Stimulated activated CD8-positive, alpha-beta memory T cell treated with anti-CD3 and anti-CD28 coated beads, Interleukin-7, amount 100 ng/mL, for 48 hours (primary cell): ENCODE measurements around the gene HSPB7.
A peak's percentile ranks its signal among the peaks of the same experiment; 100 is the strongest.
"Not testable (repeated sequence)": the region's sequence is repeated elsewhere in the genome, so short reads cannot be mapped to it uniquely, and the experiment has no call there.

ENCODE experiments used
- DNase-seq, 2 donors: peaks; one replicate each; pipeline ENCODE4 v3.0.0-alpha.2; 2020; ENCODE audit warnings: low read depth in 1 of 2; ENCODE audit errors: extremely low read depth in 1 of 2

Gene HSPB7

DNA sequence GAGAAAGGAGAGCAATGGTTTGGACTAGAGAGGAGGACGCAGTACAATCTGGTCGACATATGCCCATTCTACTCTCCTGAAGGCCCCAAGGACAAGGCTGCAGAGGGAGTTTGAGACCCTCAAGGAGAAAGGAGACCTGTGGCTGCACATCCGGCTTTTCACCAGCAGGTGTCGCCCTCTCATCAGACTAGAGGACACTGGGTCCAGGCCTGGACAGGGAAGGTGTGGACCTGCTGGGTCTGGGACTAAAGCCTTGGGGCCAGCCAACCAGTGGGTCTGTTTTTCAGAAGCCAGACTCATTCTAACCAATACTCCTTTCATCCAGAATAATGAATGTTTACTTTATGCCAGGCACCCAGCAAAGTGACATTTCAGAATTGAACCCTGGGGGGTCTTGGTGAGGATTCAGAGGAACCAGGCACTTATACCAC, 8.8 kb downstream of the HSPB7 start:
- peak; percentile 33 to 53 for DNase-seq

DNA sequence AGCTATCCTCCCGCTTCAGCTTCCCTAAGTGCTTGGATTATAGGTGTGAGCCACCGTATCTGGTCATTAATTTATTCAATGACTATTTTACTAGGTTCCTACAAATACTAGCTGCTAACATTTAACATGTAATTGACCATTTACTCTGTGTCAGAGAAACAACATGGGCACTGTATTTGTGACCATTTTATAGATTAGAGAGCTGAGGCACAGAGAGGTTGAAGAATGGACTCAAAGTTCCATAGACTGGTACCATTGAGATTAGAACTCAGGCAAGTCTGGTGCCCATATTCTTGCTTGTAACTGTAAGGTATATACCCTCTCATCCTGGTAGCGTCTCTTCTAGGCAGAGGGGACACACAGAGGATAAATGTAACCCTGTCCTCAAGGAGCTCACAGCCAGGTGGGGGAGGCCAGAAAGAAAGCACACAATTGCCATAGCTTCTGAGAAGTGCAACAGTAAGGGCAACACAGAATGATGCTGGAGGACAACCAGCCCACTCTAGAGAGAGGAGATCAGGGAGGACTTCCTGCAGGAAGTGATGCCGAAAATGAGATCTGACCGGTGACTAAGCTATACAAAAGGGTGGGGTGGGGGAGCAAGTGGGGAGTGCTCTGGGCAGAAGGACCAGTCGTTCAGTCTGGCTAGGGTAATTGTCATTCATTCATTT, 10.0 kb downstream of the HSPB7 start:
- no peak for DNase-seq

- no peak for DNase-seq
Measured at GRCh38 chr1:16006552-16007485, 11.0 kb downstream of the HSPB7 start.

- no peak for DNase-seq
Measured at GRCh38 chr1:16006010-16006409, 11.8 kb downstream of the HSPB7 start.

- no peak for DNase-seq
Measured at GRCh38 chr1:16005597-16005996, 12.2 kb downstream of the HSPB7 start.

DNA sequence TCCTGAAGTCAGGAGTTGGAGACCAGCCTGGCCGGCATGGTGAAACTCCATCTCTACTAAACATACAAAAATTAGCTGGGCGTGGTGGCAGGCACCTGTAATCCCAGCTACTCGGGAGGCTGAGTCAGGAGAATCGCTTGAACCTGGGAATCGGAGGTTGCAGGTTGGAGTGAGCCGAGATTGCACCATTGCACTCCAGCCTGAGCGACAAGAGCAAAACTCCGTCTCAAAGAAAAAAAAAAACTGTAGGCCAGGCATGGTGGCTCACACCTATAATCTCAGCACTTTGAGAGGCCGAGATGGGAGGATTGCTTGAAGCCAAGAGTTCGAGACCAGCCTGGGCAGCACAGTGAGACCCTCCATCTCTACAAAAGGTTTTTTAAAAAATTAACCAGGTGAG, 16.6 kb downstream of the HSPB7 start:
- DNase-seq = not testable (repeated sequence)

DNA sequence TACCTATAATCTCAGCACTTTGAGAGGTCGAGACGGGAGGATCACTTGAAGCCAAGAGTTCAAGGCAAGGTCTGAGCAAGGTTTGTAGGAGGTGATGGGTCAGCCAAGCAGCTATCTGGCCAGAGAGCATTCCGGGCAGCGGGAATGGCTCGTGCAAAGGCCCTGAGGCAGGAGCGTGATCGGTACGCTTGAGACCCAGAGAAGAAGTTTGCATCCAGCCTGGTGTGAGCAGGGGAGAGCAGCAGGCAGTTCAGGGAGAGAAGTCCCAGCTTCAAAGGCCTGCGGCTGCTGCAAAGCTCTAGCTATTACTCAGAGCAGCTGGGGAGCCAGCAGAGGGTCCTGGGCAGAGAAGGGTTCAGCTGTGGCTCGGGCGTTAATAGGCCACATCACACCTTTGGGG, 18.9 kb downstream of the HSPB7 start:
- DNase-seq = no peak

DNA sequence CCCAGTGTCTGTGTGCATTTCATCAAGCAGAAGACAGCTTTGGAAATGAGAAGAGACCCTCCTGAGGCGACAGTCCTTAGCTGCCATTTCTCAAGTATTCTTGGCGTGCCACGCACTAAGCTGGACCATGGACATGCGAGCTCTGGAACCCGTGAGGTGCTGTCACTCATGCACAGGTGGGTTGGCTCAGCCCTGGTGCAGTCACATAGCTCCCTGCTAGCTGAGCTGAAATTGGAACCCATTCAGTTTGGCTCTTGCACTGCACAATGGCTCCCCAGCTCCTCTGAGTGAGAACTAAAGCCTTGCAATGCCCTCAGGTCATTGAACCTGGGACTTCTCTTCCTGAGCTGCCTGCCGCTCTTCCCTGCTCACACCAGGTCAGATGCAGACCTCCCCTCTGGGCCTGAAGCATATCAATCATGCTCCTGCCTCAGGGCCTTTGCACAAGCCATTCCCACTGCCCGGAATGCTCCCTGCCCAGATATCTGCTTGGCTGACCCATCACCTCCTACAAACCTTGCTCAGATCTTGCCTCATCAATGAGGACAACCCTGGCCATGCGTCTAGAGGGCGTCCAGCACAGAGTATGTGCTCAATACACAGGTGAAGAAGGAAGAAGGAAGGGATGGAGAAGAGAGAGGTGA, 20.1 kb downstream of the HSPB7 start:
- no peak for DNase-seq

GRCh38 chr1:15997076-15997585, 20.7 kb downstream of the HSPB7 start:
- no peak for DNase-seq

DNA sequence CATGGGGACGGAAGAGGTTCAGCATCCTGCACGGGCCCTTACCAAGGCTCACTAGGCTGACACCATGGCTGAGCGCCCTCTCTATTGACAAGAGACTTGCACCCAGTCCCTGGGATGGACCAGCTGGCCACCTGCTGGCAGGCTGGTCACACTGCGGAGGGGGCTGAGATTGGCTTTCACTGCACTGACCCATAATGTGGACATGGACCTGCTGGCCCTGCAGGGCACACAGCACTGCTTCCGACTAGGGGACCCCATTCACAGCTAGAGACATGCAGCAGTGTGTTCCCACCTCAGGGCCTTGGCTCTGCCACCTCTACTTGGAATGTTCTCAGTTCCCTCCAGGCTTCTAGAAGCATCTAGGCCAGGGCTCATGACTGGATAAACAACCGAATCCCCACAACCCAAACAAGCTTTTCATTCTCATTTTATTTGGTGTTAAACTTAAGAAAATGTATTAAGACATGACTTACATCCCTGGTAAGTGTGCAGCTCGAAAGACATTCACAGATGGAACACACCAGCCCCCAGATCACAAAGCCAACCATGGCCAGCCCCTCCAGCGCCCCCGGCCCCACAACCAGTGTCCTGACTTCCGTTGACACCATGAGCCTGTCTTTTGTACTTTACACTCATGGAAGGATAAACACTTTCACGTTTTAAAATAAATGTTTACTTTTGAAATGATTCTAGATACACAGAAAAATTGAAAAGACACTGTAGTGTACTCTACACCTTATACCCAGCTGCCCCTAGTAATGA, 23.1 kb downstream of the HSPB7 start:
- DNase-seq = peak in 1 of 2 donors; percentile 38

DNA sequence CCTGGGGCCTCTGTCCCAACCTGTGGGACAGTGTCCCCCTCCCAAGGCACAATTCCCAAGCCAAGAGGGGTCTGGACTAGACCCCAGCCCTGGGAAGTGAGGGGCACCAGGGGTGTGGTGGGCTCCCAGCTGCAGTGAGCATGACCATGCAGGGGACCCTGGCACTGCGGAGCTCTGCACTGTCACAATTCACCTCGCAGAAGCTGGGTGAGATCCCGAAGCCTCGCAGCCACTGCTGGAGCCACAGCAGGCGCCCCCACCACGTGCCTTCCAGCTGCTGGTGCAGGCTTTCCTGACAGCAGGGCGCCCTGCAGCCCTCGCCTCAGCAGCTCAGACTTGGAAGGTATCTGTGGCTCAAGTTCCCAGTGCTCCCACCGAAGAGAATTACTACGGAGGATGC, 23.8 kb downstream of the HSPB7 start:
- no peak for DNase-seq

DNA sequence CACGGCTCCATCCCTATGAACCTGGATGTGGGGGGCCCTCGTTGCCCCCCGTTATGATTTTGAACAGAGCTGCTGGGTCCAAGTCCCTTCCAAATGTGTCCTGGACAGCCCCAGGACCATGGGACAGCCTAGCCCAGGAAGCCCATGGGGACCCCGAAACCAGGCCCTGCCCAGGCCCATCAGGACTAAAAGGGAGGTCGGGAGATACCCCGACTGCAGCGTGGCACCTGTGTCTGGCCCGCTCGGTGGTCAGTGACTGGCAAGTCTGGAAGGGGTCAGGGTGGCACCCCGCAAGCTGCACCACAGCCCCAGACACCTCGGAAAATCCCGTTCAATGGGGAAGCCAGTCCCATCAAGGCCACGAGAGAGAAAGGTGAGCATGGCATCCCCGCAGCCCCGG, 24.2 kb downstream of the HSPB7 start:
- no peak for DNase-seq

- no peak for DNase-seq
Measured at GRCh38 chr1:15992582-15993500, 25.0 kb downstream of the HSPB7 start.

- no peak for DNase-seq
Measured at GRCh38 chr1:15992187-15992553, 25.7 kb downstream of the HSPB7 start.

- no peak for DNase-seq
Measured at GRCh38 chr1:15991427-15992186, 26.2 kb downstream of the HSPB7 start.

GRCh38 chr1:15989776-15990175, 28.1 kb downstream of the HSPB7 start:
- DNase-seq = no peak

GRCh38 chr1:15988856-15989736, 28.7 kb downstream of the HSPB7 start:
- DNase-seq = no peak
